HG03196 (cell line): ENCODE data around the gene CYB5R3.

Experiments used
- ATAC-seq: cut with Tn5 transposase; IDR thresholded peaks from one replicate; pipeline ENCODE4 v1.9.1; 2021; ENCODE audit not compliant: unreplicated experiment

The CYB5R3 gene

DNA sequence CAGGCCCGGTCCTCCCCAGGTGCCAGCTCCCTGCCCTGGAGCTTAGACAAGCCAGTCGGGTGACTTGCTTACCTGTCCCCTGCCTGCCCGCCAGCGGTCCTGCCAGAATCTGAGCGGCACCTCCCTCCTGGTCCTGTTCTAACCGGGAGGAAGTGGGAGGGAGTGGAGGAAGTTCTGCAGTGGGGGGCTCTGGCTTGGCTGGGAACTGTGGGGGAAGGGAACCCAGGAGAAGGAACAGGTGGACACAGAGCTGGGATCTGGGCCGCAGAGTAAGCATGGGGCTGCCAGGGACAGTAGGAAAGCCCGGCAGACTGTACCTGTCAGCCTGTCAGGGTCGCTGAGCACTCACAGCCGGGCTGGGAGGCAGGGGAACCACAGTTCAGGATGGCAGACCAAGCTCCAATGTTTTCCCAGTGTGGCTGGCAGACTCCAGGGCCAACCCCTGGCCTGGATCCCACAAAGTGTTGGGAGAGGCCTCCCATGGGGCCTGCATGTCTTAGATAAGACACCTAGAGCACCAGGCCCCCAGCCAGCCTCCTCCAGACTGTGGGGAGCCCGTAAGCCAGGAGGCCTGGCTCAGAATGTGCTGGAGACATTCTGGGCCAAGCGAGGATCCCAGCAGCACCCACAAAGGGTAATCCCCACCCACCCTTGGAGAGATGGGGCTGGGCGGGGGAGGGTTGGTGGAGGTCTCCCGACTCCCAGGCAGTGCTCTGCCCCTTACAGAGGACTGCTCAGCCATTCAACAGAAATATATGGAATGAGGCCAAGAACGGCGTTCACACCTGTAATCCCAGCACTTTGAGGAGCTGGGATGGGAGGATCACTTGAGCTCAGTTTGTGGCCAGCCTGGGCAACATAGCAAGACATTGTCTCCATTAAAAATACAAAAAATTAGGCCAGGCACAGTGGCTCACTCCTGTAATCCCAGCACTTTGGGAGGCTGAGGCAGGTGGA, 2.3 kb downstream of the CYB5R3 start:
- no peak for ATAC-seq

GRCh38 chr22:42645938-42646568, 3.1 kb downstream of the CYB5R3 start:
- ATAC-seq: no peak

GRCh38 chr22:42645341-42645937, 3.8 kb downstream of the CYB5R3 start:
- ATAC-seq: no peak

GRCh38 chr22:42644422-42645340, 4.5 kb downstream of the CYB5R3 start:
- ATAC-seq: no peak

- no peak for ATAC-seq
Measured at GRCh38 chr22:42643634-42644421, 5.4 kb downstream of the CYB5R3 start.

- ATAC-seq: no peak
Measured at GRCh38 chr22:42642806-42643633, 6.2 kb downstream of the CYB5R3 start.

- ATAC-seq: no peak
Measured at GRCh38 chr22:42641801-42642413, 7.3 kb downstream of the CYB5R3 start.

- no peak for ATAC-seq
Measured at GRCh38 chr22:42639541-42640241, 9.5 kb downstream of the CYB5R3 start.

DNA sequence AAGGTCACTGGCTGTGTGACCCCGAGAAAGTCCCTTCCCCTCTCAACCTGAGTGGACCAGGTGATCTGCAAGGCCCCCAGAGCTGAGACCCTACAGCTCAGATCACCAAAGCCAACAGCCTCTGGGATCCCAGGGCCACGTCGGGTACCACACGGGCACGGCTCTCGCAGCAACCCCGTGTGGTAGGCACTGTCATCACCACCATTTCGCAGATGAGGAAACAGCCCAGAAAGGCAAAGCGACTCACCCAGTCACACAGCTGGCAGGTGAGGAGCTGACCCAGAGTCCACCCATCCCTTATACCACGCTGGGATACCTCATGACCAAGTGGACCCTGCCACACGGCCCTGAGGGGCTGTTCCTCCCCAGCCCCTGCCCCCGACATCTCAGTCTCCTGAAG, 11.6 kb downstream of the CYB5R3 start:
- ATAC-seq: no peak

DNA sequence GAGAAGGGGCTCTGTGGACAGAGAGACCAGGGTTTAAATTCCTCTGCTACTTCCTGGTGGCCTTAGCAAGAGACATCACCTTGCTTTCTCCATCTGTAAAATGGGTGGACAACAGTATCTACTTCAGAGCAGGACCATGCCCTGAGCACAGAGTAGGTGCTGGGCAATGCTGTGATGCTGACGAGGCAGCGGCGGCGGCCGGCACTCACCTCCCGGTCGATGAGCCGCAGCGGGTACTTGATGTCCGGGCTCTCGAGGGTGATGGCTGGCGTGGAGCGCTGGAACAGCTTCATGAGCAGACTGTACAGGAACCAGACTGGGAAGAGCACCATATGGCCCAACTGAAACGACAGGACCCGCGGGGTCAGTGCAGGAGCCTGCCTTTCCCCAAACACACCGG, 12.7 kb downstream of the CYB5R3 start:
- ATAC-seq: no peak

- ATAC-seq: no peak
Measured at GRCh38 chr22:42635531-42635930, 13.7 kb downstream of the CYB5R3 start.

- ATAC-seq: no peak
Measured at GRCh38 chr22:42633013-42633412, 16.2 kb downstream of the CYB5R3 start.

DNA sequence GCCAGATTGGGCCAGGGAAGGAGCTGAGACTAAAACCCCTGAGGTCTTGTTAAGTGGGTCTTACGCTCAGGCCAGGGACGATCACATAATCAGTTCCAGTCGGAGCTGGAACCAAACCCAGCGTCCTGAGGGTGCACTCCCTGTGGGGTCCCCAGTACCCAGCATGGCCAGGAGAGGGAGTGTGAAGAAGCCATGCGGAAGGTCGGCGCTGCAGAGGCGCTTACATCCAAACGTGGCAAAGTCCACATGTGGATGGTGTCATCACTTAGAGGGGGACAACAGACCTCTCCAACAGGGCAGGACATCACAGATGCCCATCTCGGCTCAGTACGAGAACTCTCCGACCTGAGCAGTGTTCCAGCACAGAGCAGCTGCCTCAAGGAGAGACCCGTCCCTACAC, 17.1 kb downstream of the CYB5R3 start:
- no peak for ATAC-seq

- no peak for ATAC-seq
Measured at GRCh38 chr22:42630901-42631602, 18.1 kb downstream of the CYB5R3 start.

- ATAC-seq: no peak
Measured at GRCh38 chr22:42630211-42630610, 19.0 kb downstream of the CYB5R3 start.

DNA sequence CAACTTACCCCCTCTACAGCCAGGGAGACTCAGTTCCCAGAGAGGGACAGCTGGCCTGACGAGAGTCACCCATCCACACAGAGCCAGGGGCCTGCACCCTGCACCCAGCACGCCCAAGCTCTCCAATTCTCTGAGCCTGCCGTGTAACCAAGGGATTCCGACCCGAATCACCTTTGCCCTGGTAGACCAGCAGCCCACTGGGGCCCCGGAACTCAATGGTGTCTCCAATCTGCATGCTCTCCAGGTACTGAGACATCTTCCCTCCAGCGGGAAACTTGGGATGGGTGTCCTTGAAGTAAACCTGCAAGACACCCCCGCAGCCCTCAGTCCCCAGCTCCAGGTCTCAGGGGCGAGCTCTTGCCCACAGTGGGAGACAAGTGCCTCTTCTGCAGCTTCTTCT, 21.2 kb downstream of the CYB5R3 start:
- ATAC-seq: no peak

GRCh38 chr22:42626951-42627625, 22.1 kb downstream of the CYB5R3 start:
- no peak for ATAC-seq
